Neuronal stem cell (in vitro differentiated cells): ENCODE measurements around the gene TVP23C.
A peak's percentile ranks its signal among the peaks of the same experiment; 100 is the strongest.

Experiments used
- DNase-seq: peaks from one replicate; pipeline ENCODE4 v3.0.0-alpha.2; 2013; ENCODE audit warnings: low spot score
- H2AFZ ChIP-seq: one replicate; pipeline ENCODE4 v1.6.1; 2013; ENCODE audit warnings: mild to moderate bottlenecking, low read length, inconsistent platforms
- H2AK5ac ChIP-seq: 2 replicates; pipeline ENCODE4 v1.6.1; 2013; ENCODE audit warnings: low read depth, mild to moderate bottlenecking, inconsistent platforms, low read length, moderate library complexity, mixed read lengths
- H2BK120ac ChIP-seq: 2 replicates; pipeline ENCODE4 v1.6.1; 2013; ENCODE audit warnings: low read depth, mild to moderate bottlenecking, inconsistent platforms, low read length, moderate library complexity, mixed read lengths
- H2BK12ac ChIP-seq: one replicate; pipeline ENCODE4 v1.6.1; 2013; ENCODE audit warnings: low read length, inconsistent platforms
- H2BK15ac ChIP-seq: 2 replicates; pipeline ENCODE4 v1.6.1; 2013; ENCODE audit warnings: mild to moderate bottlenecking, low read length, inconsistent platforms, mixed read lengths
- H2BK5ac ChIP-seq: one replicate; pipeline ENCODE4 v1.6.1; 2013; ENCODE audit warnings: inconsistent platforms, mild to moderate bottlenecking, low read length, moderate library complexity
- H3K14ac ChIP-seq: one replicate; pipeline ENCODE4 v1.6.1; 2013; ENCODE audit warnings: low read length, inconsistent platforms
- H3K18ac ChIP-seq: 2 replicates; pipeline ENCODE4 v1.6.1; 2013; ENCODE audit warnings: low read length, inconsistent platforms
- H3K23ac ChIP-seq: 2 replicates; pipeline ENCODE4 v1.6.1; 2013; ENCODE audit warnings: low read depth, mild to moderate bottlenecking, mixed read lengths, low read length, inconsistent platforms; ENCODE audit not compliant: poor library complexity
- H3K27ac ChIP-seq: replicated peaks from 3 replicates; pipeline ENCODE4 v1.5.1; 2013; ENCODE audit warnings: low read length, inconsistent platforms
- H3K27me3 ChIP-seq, 3 experiments: 2 replicates each; pipeline ENCODE4 v1.6.1; 2013; ENCODE audit warnings: low read length in 3 of 3, mild to moderate bottlenecking in 2 of 3, inconsistent platforms in 1 of 3, low read depth in 1 of 3, mixed read lengths in 1 of 3, moderate library complexity in 1 of 3; ENCODE audit not compliant: control insufficient read depth in 3 of 3, insufficient read depth in 3 of 3
- H3K36me3 ChIP-seq, 2 donors: replicated peaks in 1 of 2; 2 replicates each; pipeline ENCODE4 v1.6.1; 2013; ENCODE audit warnings: low read length in 2 of 2; ENCODE audit not compliant: control insufficient read depth in 2 of 2, insufficient read depth in 2 of 2
- H3K4ac ChIP-seq: 2 replicates; pipeline ENCODE4 v1.6.1; 2013; ENCODE audit warnings: inconsistent platforms, mild to moderate bottlenecking, low read length, moderate library complexity
- H3K4me1 ChIP-seq, 2 donors: 1 replicate in 1 of 2; 2 replicates in 1 of 2; pipeline ENCODE4 v1.6.1; 2013; ENCODE audit warnings: low read length in 2 of 2, low read depth in 1 of 2; ENCODE audit not compliant: control insufficient read depth in 2 of 2, insufficient read depth in 1 of 2
- H3K4me2 ChIP-seq: one replicate; pipeline ENCODE4 v1.6.1; 2013; ENCODE audit warnings: mild to moderate bottlenecking, low read length, inconsistent platforms; ENCODE audit not compliant: insufficient read depth, poor library complexity, severe bottlenecking
- H3K4me3 ChIP-seq, 2 donors: 2 replicates each; pipeline ENCODE4 v1.5.1; 2013; ENCODE audit warnings: low read length in 2 of 2, mild to moderate bottlenecking in 2 of 2, inconsistent platforms in 1 of 2, moderate library complexity in 1 of 2
- H3K79me1 ChIP-seq: one replicate; pipeline ENCODE4 v1.6.1; 2013; ENCODE audit warnings: low read depth, mild to moderate bottlenecking, inconsistent platforms, low read length, moderate library complexity
- H3K9ac ChIP-seq: one replicate; pipeline ENCODE4 v1.6.1; 2013; ENCODE audit warnings: mild to moderate bottlenecking, low read depth, low read length, inconsistent platforms; ENCODE audit not compliant: poor library complexity
- H3K9me3 ChIP-seq, 2 donors: replicated peaks in 1 of 2; 2 replicates each; pipeline versions ENCODE3 to v1.6.1; 2013; ENCODE audit warnings: low read length in 2 of 2, mild to moderate bottlenecking in 2 of 2, inconsistent platforms in 1 of 2, low read depth in 1 of 2, mixed read lengths in 1 of 2, moderate library complexity in 1 of 2; ENCODE audit not compliant: control insufficient read depth in 2 of 2, insufficient read depth in 1 of 2
- H4K8ac ChIP-seq: one replicate; pipeline ENCODE4 v1.6.1; 2013; ENCODE audit warnings: low read depth, mild to moderate bottlenecking, inconsistent platforms, low read length, moderate library complexity
- H4K91ac ChIP-seq: one replicate; pipeline ENCODE4 v1.6.1; 2013; ENCODE audit warnings: low read length, low read depth, mild to moderate bottlenecking, inconsistent platforms; ENCODE audit not compliant: poor library complexity
- WGBS, 2 donors: extraction: QIAGEN DNeasy Blood & Tissue Kit; methylation state at CpG; one replicate each; pipeline ENCODE4 v1.1.7; 2013; ENCODE audit warnings: missing lambda C conversion rate in 2 of 2, mixed read lengths in 1 of 2; ENCODE audit not compliant: insufficient read length in 2 of 2, insufficient replicate concordance in 1 of 2; ENCODE audit errors: extremely low coverage in 2 of 2; 5-methylcytosine and 5-hydroxymethylcytosine counted together

TVP23C gene

DNA sequence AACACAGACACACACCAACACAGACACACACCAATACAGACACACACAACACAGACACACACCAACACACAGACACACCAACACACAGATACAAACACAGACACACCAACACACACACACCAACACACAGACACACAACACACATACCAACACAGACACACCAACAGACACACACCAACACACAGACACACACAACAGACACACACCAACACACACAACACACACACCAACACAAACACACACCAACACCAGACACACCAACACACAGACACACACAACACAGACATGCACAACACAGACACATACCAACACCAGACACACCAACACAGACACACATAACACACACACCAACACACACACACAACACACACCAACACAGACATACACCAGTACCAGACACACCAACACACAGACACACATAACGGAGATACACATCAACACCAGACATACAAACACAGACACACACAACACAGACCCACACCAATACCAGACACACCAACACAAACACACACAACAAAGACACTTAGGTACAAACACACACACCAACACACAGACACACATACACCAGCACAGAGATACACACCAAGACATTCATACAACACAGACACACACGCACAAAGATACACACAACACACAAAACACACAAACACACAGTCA lies 98.1 kb downstream of the TVP23C start:
- no peaks in the 10 kb centered on the region for H3K27me3 ChIP-seq
- peak overlapping the region; percentile 50 for H3K9ac ChIP-seq
- peak overlapping the region; percentile 54 for H4K8ac ChIP-seq
- no peak overlapping the region for H2BK120ac ChIP-seq
- H4K91ac ChIP-seq: no peak overlapping the region
- H2BK5ac ChIP-seq: no peak overlapping the region
- peaks cover 0 to 6% of the 10 kb centered on the region in 2 donors for H3K9me3 ChIP-seq
- H3K18ac ChIP-seq: peak overlapping the region; percentile 54
- no peak overlapping the region for H3K4me2 ChIP-seq
- H2AFZ ChIP-seq: no peak overlapping the region
- no peak overlapping the region for H2AK5ac ChIP-seq
- peaks cover 0 to 5% of the 10 kb centered on the region in 2 donors for H3K4me1 ChIP-seq
- H3K4me3 ChIP-seq: peak overlapping the region in 1 of 2 donors; percentile 33
- WGBS, 2 donors: no CpG with 5 or more reads among the region's 2 CpGs
- H3K36me3 ChIP-seq: no peaks in the 10 kb centered on the region
- H3K27ac ChIP-seq: no peak overlapping the region
- no peak overlapping the region for H2BK12ac ChIP-seq
- DNase-seq: no peak
- no peak overlapping the region for H2BK15ac ChIP-seq
- no peak overlapping the region for H3K4ac ChIP-seq
- H3K79me1 ChIP-seq: no peaks in the 10 kb centered on the region
- peak overlapping the region; percentile 45 for H3K23ac ChIP-seq
- peak overlapping the region; percentile 12 for H3K14ac ChIP-seq

DNA sequence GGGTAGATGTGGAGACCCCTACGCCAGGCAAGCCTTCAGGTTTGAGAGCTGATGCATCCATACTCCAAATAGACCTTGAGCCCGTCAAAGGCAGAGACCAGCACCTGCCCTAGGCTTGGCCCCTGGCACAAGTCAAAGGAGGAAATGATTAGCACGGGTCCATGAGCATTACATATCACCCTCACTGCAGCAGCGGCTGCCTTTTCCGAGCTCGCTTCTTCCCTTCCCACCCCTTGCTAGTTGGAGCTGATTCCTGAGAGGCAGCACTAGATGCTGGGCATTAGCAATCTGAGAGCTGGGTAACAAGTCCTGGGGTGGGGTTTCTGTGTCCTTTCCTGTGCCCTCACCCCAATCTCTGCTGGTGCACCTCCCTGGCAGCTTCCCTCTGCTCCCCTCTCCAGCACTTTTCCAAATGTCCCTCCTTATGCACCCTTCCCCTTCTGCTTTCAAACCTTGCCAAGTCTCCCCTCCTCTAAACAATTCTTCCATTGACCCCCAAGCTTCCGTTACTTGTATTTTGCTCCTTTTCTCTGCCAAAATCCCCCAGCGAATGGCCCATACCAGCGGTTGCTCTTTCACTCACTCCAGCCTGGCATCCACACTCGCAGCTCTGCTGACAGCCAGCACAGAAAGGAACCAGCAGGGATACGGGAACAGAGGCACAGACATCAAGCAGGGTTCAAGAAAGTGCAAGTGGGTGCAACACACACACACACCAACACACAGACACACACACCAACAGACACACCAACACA lies 98.9 kb downstream of the TVP23C start:
- Histone ChIP-seq H3K23ac (peak overlapping the region; percentile 45), H3K4ac (no peak overlapping the region), H3K9ac (no peak overlapping the region), H3K27ac (no peak overlapping the region), H2BK120ac (no peak overlapping the region), H4K8ac (no peak overlapping the region), H4K91ac (no peak overlapping the region), H3K27me3 (no peaks in the 10 kb centered on the region), H3K4me3 (no peak overlapping the region), H3K36me3 (no peaks in the 10 kb centered on the region), H3K18ac (no peak overlapping the region), H3K4me1 (peaks cover 0 to 5% of the 10 kb centered on the region in 2 donors), H3K9me3 (peaks cover 0 to 6% of the 10 kb centered on the region in 2 donors), H2BK15ac (no peak overlapping the region), H2BK5ac (no peak overlapping the region), H3K4me2 (no peak overlapping the region), H2AFZ (no peak overlapping the region), H3K79me1 (no peaks in the 10 kb centered on the region), H3K14ac (peak overlapping the region; percentile 12), H2AK5ac (no peak overlapping the region), H2BK12ac (no peak overlapping the region)
- no peak for DNase-seq
- WGBS, 2 donors: no CpG with 5 or more reads among the region's 11 CpGs

DNA sequence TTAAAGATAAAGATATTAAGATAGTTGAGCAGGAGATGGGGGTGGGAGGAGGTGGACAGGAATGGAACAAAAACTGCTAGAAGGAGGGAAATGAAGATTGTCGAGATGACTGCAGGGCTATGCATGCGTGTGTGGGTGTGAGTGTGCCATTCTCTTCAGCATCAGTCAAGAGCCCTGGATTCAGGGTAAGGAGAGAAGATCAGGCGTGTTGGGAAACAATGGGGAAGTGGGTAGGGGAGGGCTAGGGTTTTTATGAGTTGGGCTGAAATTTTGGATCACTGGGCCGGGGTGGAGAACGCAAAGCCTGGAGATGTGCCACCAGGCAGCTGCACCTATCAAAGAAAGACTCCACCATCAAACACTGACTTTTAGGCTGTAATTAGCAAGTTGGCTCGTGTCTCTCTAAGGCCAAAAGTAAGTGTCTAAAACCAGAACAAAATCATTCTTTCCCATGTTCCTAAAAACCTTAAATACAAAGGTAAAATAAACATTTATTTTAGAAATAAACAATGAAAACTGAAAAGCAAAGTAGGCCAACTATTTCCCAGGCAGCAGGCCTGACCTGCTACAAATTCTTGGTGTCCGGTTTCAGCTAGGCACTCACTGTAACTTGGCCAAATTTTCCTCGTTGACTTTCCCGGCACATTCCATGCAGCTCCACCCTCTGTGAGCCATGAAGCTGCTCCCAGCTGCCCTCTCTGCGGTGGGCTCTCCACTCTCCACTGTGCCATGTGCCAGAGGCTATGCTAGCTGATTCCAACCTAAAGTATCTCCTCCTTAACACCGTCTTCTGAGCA lies 100.1 kb downstream of the TVP23C start:
- Histone ChIP-seq H3K4me1 (peaks cover 0 to 8% of the 10 kb centered on the region in 2 donors), H3K27ac (no peak overlapping the region), H3K9me3 (peaks cover 0 to 6% of the 10 kb centered on the region in 2 donors), H3K27me3 (no peaks in the 10 kb centered on the region), H3K18ac (no peak overlapping the region), H4K91ac (no peak overlapping the region), H3K14ac (no peak overlapping the region), H3K9ac (no peak overlapping the region), H3K79me1 (no peaks in the 10 kb centered on the region), H2BK15ac (no peak overlapping the region), H4K8ac (no peak overlapping the region), H3K4ac (no peak overlapping the region), H3K36me3 (no peaks in the 10 kb centered on the region), H2AFZ (no peak overlapping the region), H2BK5ac (no peak overlapping the region), H2BK120ac (no peak overlapping the region), H3K4me2 (no peak overlapping the region), H3K23ac (no peak overlapping the region), H2BK12ac (no peak overlapping the region), H3K4me3 (no peak overlapping the region), H2AK5ac (no peak overlapping the region)
- DNase-seq: no peak
- no CpG with 5 or more reads among the region's 11 CpGs for WGBS, 2 donors

DNA sequence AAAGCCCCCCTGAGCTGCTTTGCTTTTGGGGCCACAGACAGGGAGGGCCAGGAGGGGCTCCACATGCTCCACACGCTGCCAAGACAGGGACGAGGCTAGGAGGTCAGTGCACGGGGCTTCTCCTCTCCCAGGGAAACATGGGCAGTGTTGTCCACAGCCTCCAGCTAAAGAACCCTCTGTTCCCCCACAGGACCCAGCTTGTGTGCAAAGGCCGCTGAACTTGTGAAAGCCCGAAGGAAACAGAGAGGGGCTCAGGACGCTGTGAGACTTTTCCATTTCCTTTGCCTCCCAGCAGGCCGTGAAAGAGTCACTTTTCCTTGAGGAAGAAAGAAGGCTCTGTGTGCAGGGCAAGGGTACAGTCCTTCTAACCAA lies 105.6 kb downstream of the TVP23C start:
- Histone ChIP-seq H3K18ac (no peak overlapping the region), H2AFZ (no peak overlapping the region), H2BK15ac (no peak overlapping the region), H2BK120ac (no peak overlapping the region), H4K8ac (no peak overlapping the region), H3K23ac (no peak overlapping the region), H3K79me1 (no peaks in the 10 kb centered on the region), H3K9me3 (no peaks in the 10 kb centered on the region), H2BK5ac (no peak overlapping the region), H3K4me3 (no peak overlapping the region), H2AK5ac (no peak overlapping the region), H3K4me1 (peaks cover 0 to 14% of the 10 kb centered on the region in 2 donors), H3K9ac (no peak overlapping the region), H4K91ac (no peak overlapping the region), H3K14ac (no peak overlapping the region), H3K4ac (no peak overlapping the region), H2BK12ac (no peak overlapping the region), H3K27me3 (no peaks in the 10 kb centered on the region), H3K36me3 (peaks cover 0 to 1% of the 10 kb centered on the region in 2 donors), H3K4me2 (no peak overlapping the region), H3K27ac (no peak overlapping the region)
- no peak for DNase-seq
- no CpG with 5 or more reads among the region's 7 CpGs for WGBS, 2 donors
